HEK293T (cell line): ENCODE data around the gene IRF2.

Experiments used
- ARNT ChIP-seq: fragments of 450-650 bp; IDR thresholded peaks from 2 replicates; pipeline ENCODE4 v1.6.1; 2017; ENCODE audit warnings: mild to moderate bottlenecking
- CTBP1 ChIP-seq: fragments of 450-650 bp; IDR thresholded peaks from 2 replicates; pipeline ENCODE4 v1.6.1; 2016; ENCODE audit warnings: borderline replicate concordance
- FOXK2 ChIP-seq: fragments of 450-650 bp; IDR thresholded peaks from 2 replicates; pipeline ENCODE4 v1.6.1; 2016; ENCODE audit warnings: mild to moderate bottlenecking
- FOXM1 ChIP-seq: fragments of 450-650 bp; IDR thresholded peaks from 2 replicates; pipeline ENCODE4 v1.6.1; 2017; ENCODE audit warnings: mild to moderate bottlenecking, borderline replicate concordance
- TARDBP ChIP-seq: fragments of 450-650 bp; IDR thresholded peaks from 2 replicates; pipeline ENCODE4 v1.6.1; 2016

GRCh38 chr4:184383497-184384055 lies 90.8 kb downstream of the IRF2 start:
- TF ChIP-seq ARNT (no peak), FOXM1 (no peak), CTBP1 (no peak), TARDBP (no peak), FOXK2 (no peak)
